ENCODE results near the gene INPP5D.
A peak's percentile ranks its signal among the peaks of the same experiment; 100 is the strongest.

Gene INPP5D

DNA sequence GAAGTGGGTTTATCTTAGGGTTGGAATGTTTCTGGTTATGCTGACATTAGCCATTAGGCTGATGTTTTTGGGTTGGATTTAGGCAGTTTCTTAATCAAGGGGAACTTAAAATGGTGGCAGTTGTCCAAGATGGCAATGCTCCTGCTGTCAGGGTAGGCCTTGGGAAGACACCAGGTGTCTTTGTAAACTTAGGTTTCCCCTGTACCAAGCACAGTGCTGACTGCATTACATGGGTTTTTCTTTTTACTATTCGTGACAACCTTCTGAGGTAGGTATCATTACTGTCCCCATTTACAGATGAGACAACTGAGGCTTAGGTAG, 190.8 kb downstream of the INPP5D start:
- TF ChIP-seq, protein P1, sequence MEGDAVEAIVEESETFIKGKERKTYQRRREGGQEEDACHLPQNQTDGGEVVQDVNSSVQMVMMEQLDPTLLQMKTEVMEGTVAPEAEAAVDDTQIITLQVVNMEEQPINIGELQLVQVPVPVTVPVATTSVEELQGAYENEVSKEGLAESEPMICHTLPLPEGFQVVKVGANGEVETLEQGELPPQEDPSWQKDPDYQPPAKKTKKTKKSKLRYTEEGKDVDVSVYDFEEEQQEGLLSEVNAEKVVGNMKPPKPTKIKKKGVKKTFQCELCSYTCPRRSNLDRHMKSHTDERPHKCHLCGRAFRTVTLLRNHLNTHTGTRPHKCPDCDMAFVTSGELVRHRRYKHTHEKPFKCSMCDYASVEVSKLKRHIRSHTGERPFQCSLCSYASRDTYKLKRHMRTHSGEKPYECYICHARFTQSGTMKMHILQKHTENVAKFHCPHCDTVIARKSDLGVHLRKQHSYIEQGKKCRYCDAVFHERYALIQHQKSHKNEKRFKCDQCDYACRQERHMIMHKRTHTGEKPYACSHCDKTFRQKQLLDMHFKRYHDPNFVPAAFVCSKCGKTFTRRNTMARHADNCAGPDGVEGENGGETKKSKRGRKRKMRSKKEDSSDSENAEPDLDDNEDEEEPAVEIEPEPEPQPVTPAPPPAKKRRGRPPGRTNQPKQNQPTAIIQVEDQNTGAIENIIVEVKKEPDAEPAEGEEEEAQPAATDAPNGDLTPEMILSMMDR (IDR thresholded peaks at IDR 0.05; ENCODE audit: insufficient read depth, low read length, poor library complexity, severe bottlenecking) = no peak
- H3K36me3 ChIP-seq (ENCODE audit: control insufficient read depth, insufficient read depth, low read length) = peaks cover 1% of the 10 kb centered on the region; the same call in 1 of the 2 replicates
- no peaks in the 10 kb centered on the region for H3K27me3 ChIP-seq (replicated peaks; ENCODE audit: control insufficient read depth, insufficient read depth, low read length)
- no peak overlapping the region; the same call in 1 of the 2 replicates for H3K4me3 ChIP-seq (replicated peaks; ENCODE audit: low read depth, low read length)
- no peak for DNase-seq (ENCODE audit: extremely low read depth, insufficient read length)

DNA sequence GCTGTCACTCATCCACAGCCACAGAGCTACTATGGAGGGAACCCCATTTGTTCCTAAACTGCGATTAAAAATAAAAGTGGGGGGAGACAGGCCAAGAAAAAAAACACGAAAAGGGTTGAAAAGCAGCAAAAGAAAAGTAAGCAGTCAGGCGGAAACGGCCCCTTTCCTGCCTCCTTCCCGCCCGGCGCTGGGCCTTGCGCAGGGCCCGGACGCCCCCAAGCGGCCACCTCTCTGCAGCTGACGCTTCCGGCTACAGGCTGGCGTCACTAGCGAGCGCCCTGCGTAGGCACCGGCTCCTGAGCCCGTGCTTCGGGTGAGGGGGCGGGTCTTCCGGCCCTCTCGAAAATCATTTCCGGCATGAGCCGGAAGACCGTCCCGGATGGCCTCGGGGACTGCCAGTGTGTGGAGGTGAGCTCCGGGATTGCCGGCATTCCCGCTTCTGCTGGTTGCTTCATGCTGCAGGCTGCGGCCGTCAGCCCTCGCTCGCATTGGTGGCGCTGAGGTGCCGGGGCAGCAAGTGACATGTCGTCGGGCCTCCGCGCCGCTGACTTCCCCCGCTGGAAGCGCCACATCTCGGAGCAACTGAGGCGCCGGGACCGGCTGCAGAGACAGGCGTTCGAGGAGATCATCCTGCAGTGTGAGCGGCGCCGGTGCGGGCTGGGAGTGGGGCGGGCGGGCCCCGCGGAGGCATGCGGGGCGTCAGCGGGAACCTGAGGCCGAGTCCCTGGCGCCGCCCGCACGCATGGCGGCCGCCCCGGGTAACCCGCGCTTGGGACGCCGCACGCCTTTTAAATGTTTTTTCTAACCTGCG, 191.4 kb downstream of the INPP5D start, which contains the start of gene ATG16L1:
Gene ATG16L1, plus strand, starts transcription at position 368 of the 811 bp plus-strand sequence. Its CDS starts 155 bp downstream, at position 523.
- TF ChIP-seq, protein P1 (IDR thresholded peaks at IDR 0.05; ENCODE audit: insufficient read depth, low read length, poor library complexity, severe bottlenecking) = peak; percentile 96
- peaks cover 1% of the 10 kb centered on the region; the same call in 1 of the 2 replicates for H3K36me3 ChIP-seq (ENCODE audit: control insufficient read depth, insufficient read depth, low read length)
- DNase-seq (ENCODE audit: extremely low read depth, insufficient read length) = peak; percentile 95
- no peaks in the 10 kb centered on the region for H3K27me3 ChIP-seq (replicated peaks; ENCODE audit: control insufficient read depth, insufficient read depth, low read length)
- H3K4me3 ChIP-seq (replicated peaks; ENCODE audit: low read depth, low read length) = peak within 1 kb of the TSS; percentile 99

DNA sequence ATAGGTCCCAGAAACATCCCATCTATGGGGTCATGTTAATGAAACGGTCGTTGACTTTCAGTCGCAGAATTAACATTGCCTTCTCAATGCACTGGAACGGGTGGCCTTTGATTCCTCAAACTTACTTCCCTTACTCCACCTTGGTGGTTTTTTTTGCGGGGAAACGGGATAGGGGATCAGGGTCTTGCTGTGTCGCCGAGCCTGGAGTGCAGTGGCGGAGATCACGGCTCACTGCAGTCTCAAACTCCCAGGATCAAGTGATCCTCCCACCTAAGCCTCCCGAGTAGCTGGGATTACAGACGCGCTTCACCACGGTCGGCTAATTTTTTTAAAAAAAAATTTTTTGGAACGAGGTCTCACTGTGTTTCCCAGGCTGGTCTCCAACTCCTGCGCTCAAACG, 192.1 kb downstream of the INPP5D start:
- Histone ChIP-seq H3K27me3 (replicated peaks; ENCODE audit: control insufficient read depth, insufficient read depth, low read length) (no peaks in the 10 kb centered on the region), H3K36me3 (ENCODE audit: control insufficient read depth, insufficient read depth, low read length) (peaks cover 1% of the 10 kb centered on the region; the same call in 1 of the 2 replicates), H3K4me3 (replicated peaks; ENCODE audit: low read depth, low read length) (peak overlapping the region; percentile 99)
- TF ChIP-seq, protein P1 (IDR thresholded peaks at IDR 0.05; ENCODE audit: insufficient read depth, low read length, poor library complexity, severe bottlenecking) = no peak
- DNase-seq (ENCODE audit: extremely low read depth, insufficient read length) = no peak

DNA sequence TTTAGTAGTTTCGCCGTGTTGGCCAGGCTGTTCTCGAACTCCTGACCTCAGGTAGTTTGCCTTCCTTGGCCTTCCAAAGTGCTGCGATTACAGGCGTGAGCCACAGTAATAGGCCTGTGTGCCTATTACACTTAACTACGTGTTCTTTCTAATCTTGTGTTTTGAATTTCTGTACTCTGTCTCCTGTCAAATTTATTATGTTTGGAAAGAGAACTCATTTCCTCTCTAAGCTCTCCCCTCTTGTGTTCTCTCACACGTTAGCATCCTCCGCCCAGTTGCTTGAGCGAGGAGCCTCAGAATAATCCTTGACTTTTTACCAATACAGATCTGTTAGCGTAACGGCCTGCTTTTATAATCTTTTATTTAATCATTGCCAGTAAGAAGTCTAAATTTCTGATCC, 195.0 kb downstream of the INPP5D start:
- peaks cover 13% of the 10 kb centered on the region for H3K36me3 ChIP-seq (ENCODE audit: control insufficient read depth, insufficient read depth, low read length)
- no peaks in the 10 kb centered on the region for H3K27me3 ChIP-seq (replicated peaks; ENCODE audit: control insufficient read depth, insufficient read depth, low read length)
- H3K4me3 ChIP-seq (replicated peaks; ENCODE audit: low read depth, low read length) = no peak overlapping the region
- no peak for DNase-seq (ENCODE audit: extremely low read depth, insufficient read length)
- TF ChIP-seq, protein P1 (IDR thresholded peaks at IDR 0.05; ENCODE audit: insufficient read depth, low read length, poor library complexity, severe bottlenecking) = no peak

DNA sequence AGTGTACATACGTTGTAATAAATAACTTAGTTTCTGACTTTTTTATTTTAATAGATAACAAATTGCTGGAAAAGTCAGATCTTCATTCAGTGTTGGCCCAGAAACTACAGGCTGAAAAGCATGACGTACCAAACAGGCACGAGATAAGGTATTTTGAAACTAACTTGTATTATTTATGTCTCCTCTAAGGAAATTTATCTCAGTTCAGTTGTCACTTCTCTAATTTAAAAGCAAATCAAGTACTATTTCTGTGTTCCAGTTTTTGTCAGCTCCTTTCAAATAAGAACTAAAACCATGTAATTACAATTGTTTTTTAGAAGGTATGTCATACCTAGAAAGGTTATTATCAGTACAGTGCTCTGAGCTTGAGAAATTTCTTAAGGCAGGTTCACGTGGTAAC, 195.9 kb downstream of the INPP5D start:
- H3K27me3 ChIP-seq (replicated peaks; ENCODE audit: control insufficient read depth, insufficient read depth, low read length) = no peaks in the 10 kb centered on the region
- TF ChIP-seq, protein P1 (IDR thresholded peaks at IDR 0.05; ENCODE audit: insufficient read depth, low read length, poor library complexity, severe bottlenecking) = no peak
- peaks cover 13% of the 10 kb centered on the region for H3K36me3 ChIP-seq (ENCODE audit: control insufficient read depth, insufficient read depth, low read length)
- peak; percentile 24 for DNase-seq (ENCODE audit: extremely low read depth, insufficient read length)
- H3K4me3 ChIP-seq (replicated peaks; ENCODE audit: low read depth, low read length) = no peak overlapping the region
